D721Med (cell line): Measurements from ENCODE around the gene RALGPS1.

Experiments used
- DNase-seq: peaks from one replicate; pipeline ENCODE4 v3.0.0; 2011; ENCODE audit warnings: low spot score; ENCODE audit not compliant: insufficient read length
- FAIRE-seq: peaks from 2 replicates; lab custom pipeline; 2011; peaks lifted over from hg19 to GRCh38; lab: Jason Lieb, UNC
- TF ChIP-seq, protein P1 (sequence below): IDR thresholded peaks from 2 replicates; pipeline ENCODE4 v1.5.1; 2012; ENCODE audit warnings: mild to moderate bottlenecking, control low read depth; ENCODE audit not compliant: insufficient read depth; ENCODE audit errors: missing control alignments

Gene RALGPS1

DNA sequence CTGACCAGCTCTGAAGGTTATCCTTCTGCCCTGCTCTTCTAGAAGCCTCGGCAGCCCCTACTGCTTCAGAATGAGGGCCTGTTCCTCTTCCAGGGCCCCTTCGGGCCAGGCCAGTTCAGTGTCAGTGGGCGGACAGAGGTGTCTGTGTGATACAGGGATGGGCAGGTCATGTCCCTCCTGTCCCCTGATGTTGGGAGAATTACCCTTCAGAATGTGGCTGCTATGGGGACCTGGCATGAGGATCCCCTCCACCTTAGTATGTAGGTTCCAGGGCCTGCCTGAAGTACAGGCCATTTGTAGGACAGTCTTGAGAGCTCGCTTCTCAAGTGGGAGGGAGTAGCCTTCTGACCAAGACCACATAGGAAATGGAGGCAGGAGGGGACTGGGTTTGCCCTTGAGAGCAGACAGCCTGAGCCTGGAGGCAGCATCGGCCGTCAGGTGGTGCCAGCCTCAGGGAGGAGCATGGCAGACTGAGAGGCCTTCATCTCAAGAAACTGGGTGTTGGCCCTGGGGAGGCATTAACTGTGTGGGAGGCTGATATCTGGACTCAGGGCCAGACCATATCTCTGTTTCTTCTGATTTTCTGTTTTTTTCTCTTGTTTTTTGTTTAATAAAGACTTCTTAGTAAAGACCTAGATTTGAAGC, 175.9 kb downstream of the RALGPS1 start:
- DNase-seq (no peak), FAIRE-seq (no peak)
- TF ChIP-seq, protein P1, sequence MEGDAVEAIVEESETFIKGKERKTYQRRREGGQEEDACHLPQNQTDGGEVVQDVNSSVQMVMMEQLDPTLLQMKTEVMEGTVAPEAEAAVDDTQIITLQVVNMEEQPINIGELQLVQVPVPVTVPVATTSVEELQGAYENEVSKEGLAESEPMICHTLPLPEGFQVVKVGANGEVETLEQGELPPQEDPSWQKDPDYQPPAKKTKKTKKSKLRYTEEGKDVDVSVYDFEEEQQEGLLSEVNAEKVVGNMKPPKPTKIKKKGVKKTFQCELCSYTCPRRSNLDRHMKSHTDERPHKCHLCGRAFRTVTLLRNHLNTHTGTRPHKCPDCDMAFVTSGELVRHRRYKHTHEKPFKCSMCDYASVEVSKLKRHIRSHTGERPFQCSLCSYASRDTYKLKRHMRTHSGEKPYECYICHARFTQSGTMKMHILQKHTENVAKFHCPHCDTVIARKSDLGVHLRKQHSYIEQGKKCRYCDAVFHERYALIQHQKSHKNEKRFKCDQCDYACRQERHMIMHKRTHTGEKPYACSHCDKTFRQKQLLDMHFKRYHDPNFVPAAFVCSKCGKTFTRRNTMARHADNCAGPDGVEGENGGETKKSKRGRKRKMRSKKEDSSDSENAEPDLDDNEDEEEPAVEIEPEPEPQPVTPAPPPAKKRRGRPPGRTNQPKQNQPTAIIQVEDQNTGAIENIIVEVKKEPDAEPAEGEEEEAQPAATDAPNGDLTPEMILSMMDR, result no peak

GRCh38 chr9:127091526-127091925, 176.9 kb downstream of the RALGPS1 start:
- peak; percentile 7 for DNase-seq
- TF ChIP-seq, protein P1, result no peak
- FAIRE-seq, result no peak

- DNase-seq (no peak), FAIRE-seq (no peak)
- TF ChIP-seq, protein P1, result no peak
Measured at GRCh38 chr9:127092041-127092608, 177.5 kb downstream of the RALGPS1 start.

- TF ChIP-seq, protein P1, result no peak
- DNase-seq, result no peak
- no peak for FAIRE-seq
Measured at GRCh38 chr9:127093319-127094020, 178.9 kb downstream of the RALGPS1 start.

- DNase-seq (no peak), FAIRE-seq (no peak)
- TF ChIP-seq, protein P1, result no peak
Measured at GRCh38 chr9:127095411-127095810, 180.8 kb downstream of the RALGPS1 start.

DNA sequence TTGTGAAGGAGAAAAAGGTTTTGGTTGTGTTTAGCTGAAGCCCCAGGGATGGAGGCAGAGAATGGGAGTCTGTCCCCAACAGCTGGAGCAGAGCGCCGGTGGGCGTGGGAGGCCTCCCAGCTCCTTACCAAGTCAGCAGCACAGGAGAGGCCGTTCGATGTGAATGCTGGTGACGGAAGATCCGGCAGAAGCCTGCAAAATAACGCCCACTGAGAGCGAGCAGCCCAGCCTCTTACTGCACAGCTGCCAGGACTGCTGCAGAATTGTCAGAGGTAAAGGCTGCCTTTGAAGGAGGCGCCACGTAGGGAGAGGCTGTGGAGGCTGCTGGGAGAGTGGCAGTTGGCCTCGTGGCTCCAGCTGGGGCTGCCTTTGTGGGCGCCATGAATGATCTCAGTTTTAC, 181.6 kb downstream of the RALGPS1 start:
- TF ChIP-seq, protein P1, result no peak
- no peak for FAIRE-seq
- DNase-seq, result no peak
